ENCODE results near the gene CACNA2D2. TPM values are rescaled to one million over a fixed set of nuclear protein-coding genes. Genes with fewer than 3 reads are reported as not detected.

CACNA2D2 gene
- total and polyA plus RNA-seq, 2 of the 8 experiments (the other 6 are each of a cell fraction or from before 2014, with no cell fraction given): 14.1 to 25.0 TPM

DNA sequence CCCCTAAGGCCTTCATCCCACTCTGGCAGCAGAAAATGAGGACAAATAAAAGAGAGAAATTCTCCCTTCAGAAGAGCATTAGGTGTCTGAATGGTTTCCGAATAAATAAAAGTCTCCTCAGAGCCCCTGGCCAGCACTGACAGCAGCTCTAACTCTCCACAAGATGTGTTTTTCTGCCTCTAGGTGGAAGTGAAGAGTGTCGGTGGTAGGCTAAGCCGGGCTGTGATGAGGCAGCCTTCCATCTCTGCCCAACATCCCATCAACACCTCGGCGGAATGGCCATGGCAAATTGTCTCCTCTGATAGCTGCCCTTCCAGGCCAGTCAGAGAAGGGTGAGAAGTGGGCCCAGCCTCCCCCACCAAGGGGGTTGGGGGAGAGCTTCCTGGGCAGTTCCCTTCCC lies 6.3 kb upstream of the CACNA2D2 start:
- no peaks in the 10 kb centered on the region for H3K79me2 ChIP-seq (ENCODE audit: control insufficient read depth in 1 of 2, insufficient read depth in 2 of 2, low read length in 2 of 2)
- no peak overlapping the region for H2BK15ac ChIP-seq (ENCODE audit: low read length)
- DNase-seq (ENCODE audit: low read depth in 1 of 2, low spot score in 2 of 2) (no peak), FAIRE-seq (no peak)
- no peaks in the 10 kb centered on the region for H3K23me2 ChIP-seq (ENCODE audit: low read depth, low read length)
- H3K36me3 ChIP-seq (ENCODE audit: control insufficient read depth in 2 of 4, insufficient read depth in 4 of 4, low read length in 3 of 4): no peaks in the 10 kb centered on the region
- ChIA-PET CTCF (ENCODE audit: partially characterized antibody) (interaction anchor here (0.7 to 12.6 kb wide), 21 partner anchors 8 to 139 kb away, joined by 3 to 83 read pairs (median 4); no protein-coding TSS in a partner anchor), POLR2A (ENCODE audit: partially characterized antibody) (interaction anchor here (1.3 to 1.7 kb wide), 2 partner anchors 11 to 19 kb away, joined by 4 read pairs; no protein-coding TSS in a partner anchor)
- no peak overlapping the region for H3K9ac ChIP-seq (replicated peaks in 1 of 4; ENCODE audit: extremely low read depth in 1 of 4, low read depth in 3 of 4, low read length in 3 of 4)
- H2AK5ac ChIP-seq (ENCODE audit: low read depth, low read length): no peak overlapping the region
- no peak overlapping the region for H4K8ac ChIP-seq (ENCODE audit: extremely low read depth, insufficient read depth, low read length)
- 91% methylated on average over 5 of the region's 5 CpGs; no CpG with 5 or more reads in 1 of the 2 experiments for WGBS, 2 experiments (ENCODE audit: extremely low coverage in 1 of 2, insufficient coverage in 1 of 2, insufficient read length in 1 of 2, insufficient replicate concordance in 2 of 2, low coverage in 1 of 2, low lambda C conversion rate in 2 of 2, missing lambda C conversion rate in 1 of 2)
- no peak overlapping the region for H3K23ac ChIP-seq (ENCODE audit: insufficient read length)
- H3K4ac ChIP-seq (replicated peaks; ENCODE audit: insufficient read length, low read depth, low read length): no peak overlapping the region
- TF ChIP-seq, protein P1, sequence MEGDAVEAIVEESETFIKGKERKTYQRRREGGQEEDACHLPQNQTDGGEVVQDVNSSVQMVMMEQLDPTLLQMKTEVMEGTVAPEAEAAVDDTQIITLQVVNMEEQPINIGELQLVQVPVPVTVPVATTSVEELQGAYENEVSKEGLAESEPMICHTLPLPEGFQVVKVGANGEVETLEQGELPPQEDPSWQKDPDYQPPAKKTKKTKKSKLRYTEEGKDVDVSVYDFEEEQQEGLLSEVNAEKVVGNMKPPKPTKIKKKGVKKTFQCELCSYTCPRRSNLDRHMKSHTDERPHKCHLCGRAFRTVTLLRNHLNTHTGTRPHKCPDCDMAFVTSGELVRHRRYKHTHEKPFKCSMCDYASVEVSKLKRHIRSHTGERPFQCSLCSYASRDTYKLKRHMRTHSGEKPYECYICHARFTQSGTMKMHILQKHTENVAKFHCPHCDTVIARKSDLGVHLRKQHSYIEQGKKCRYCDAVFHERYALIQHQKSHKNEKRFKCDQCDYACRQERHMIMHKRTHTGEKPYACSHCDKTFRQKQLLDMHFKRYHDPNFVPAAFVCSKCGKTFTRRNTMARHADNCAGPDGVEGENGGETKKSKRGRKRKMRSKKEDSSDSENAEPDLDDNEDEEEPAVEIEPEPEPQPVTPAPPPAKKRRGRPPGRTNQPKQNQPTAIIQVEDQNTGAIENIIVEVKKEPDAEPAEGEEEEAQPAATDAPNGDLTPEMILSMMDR (IDR thresholded peaks at IDR 0.05; ENCODE audit: control extremely low read depth in 1 of 3, insufficient read depth in 1 of 3, low read depth in 1 of 3, low read length in 3 of 3): peak in 2 of 3 experiments; percentile 23 to 27; a peak in 3 of 4 replicates
- TF ChIP-seq, protein P2, sequence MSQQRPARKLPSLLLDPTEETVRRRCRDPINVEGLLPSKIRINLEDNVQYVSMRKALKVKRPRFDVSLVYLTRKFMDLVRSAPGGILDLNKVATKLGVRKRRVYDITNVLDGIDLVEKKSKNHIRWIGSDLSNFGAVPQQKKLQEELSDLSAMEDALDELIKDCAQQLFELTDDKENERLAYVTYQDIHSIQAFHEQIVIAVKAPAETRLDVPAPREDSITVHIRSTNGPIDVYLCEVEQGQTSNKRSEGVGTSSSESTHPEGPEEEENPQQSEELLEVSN (IDR thresholded peaks at IDR 0.05): no peak
- TF ChIP-seq RBBP5 (IDR thresholded peaks at IDR 0.05; ENCODE audit: borderline replicate concordance, low read depth, low read length) (no peak), RAD21 (IDR thresholded peaks at IDR 0.05 in 1 of 2, conservative IDR thresholded peaks at IDR 0.05 in 1 of 2; ENCODE audit: low read depth in 2 of 2, low read length in 2 of 2) (peak in 1 of 2 experiments; percentile 35; a peak in 2 of 4 replicates), HDAC2 (IDR thresholded peaks at IDR 0.05; ENCODE audit: borderline replicate concordance in 1 of 2, low read depth in 2 of 2, low read length in 2 of 2) (no peak)
- no peak overlapping the region for H2AFZ ChIP-seq (ENCODE audit: low read length)
- no peak overlapping the region for H3K4me3 ChIP-seq (ENCODE audit: extremely low read depth in 1 of 4, insufficient read depth in 2 of 4, low read depth in 3 of 4, low read length in 4 of 4)
- no peak overlapping the region for H2BK20ac ChIP-seq (ENCODE audit: low read length)
- H2BK120ac ChIP-seq (replicated peaks; ENCODE audit: low read depth, low read length): no peak overlapping the region
- H2BK12ac ChIP-seq (ENCODE audit: low read depth, low read length): no peak overlapping the region
- no peak overlapping the region for H3K14ac ChIP-seq (ENCODE audit: insufficient read length)
- H4K5ac ChIP-seq (ENCODE audit: insufficient read length, low read depth, low read length): no peak overlapping the region
- H3K79me1 ChIP-seq (ENCODE audit: low read depth, low read length): no peaks in the 10 kb centered on the region
- no peak overlapping the region for H3K56ac ChIP-seq (replicated peaks; ENCODE audit: insufficient read length, low read depth, low read length)
- no peak overlapping the region for H3K27ac ChIP-seq (ENCODE audit: low read depth, low read length)
- H3K9me3 ChIP-seq (ENCODE audit: insufficient read depth in 2 of 2, low read depth in 1 of 2, low read length in 1 of 2): no peaks in the 10 kb centered on the region
- H3K18ac ChIP-seq (ENCODE audit: extremely low read depth, low read length): no peak overlapping the region
- H3K4me1 ChIP-seq (replicated peaks in 1 of 4; ENCODE audit: control insufficient read depth in 3 of 4, insufficient read depth in 4 of 4, low read length in 3 of 4): peaks cover 0 to 6% (median 0%) of the 10 kb centered on the region in 4 experiments; a peak in 3 of 7 replicates
- H2BK5ac ChIP-seq (ENCODE audit: low read depth, low read length): no peak overlapping the region
- no peak overlapping the region for H3K4me2 ChIP-seq (ENCODE audit: insufficient read depth in 1 of 2, low read depth in 2 of 2, low read length in 2 of 2)
- H3K27me3 ChIP-seq (replicated peaks in 1 of 4; ENCODE audit: control insufficient read depth in 3 of 4, extremely low read depth in 1 of 4, insufficient read depth in 3 of 4, low read length in 3 of 4): peaks cover 0 to 11% (median 4%) of the 10 kb centered on the region in 4 experiments; a peak in 6 of 7 replicates
- no peaks in the 10 kb centered on the region for H4K20me1 ChIP-seq (replicated peaks in 1 of 2; ENCODE audit: control insufficient read depth in 1 of 2, insufficient read depth in 2 of 2, low read length in 2 of 2)
- H4K91ac ChIP-seq (replicated peaks; ENCODE audit: insufficient read length, low read length): no peak overlapping the region

Data from H1 (cell line).